ENCODE data around the gene CYTH4.

The CYTH4 gene

GRCh38 chr22:37351232-37351631 lies 68.9 kb downstream of the CYTH4 start:
- TF ChIP-seq CTCF (IDR thresholded peaks at IDR 0.05; ENCODE audit: extremely low read depth, missing control alignments): no peak
- DNase-seq (ENCODE audit: low spot score): no peak

GRCh38 chr22:37352481-37352880 lies 70.2 kb downstream of the CYTH4 start:
- TF ChIP-seq CTCF (IDR thresholded peaks at IDR 0.05; ENCODE audit: extremely low read depth, missing control alignments): no peak
- DNase-seq (ENCODE audit: low spot score): no peak

GRCh38 chr22:37353839-37354238 lies 71.5 kb downstream of the CYTH4 start:
- no peak for TF ChIP-seq CTCF (IDR thresholded peaks at IDR 0.05; ENCODE audit: extremely low read depth, missing control alignments)
- no peak for DNase-seq (ENCODE audit: low spot score)

GRCh38 chr22:37354261-37354660 lies 72.0 kb downstream of the CYTH4 start:
- no peak for TF ChIP-seq CTCF (IDR thresholded peaks at IDR 0.05; ENCODE audit: extremely low read depth, missing control alignments)
- DNase-seq (ENCODE audit: low spot score): no peak

- DNase-seq (ENCODE audit: low spot score): no peak
- TF ChIP-seq CTCF (IDR thresholded peaks at IDR 0.05; ENCODE audit: extremely low read depth, missing control alignments): no peak
These were observed 72.4 kb downstream of the CYTH4 start for GRCh38 chr22:37354670-37355069.

GRCh38 chr22:37355174-37355573 lies 72.9 kb downstream of the CYTH4 start:
- no peak for TF ChIP-seq CTCF (IDR thresholded peaks at IDR 0.05; ENCODE audit: extremely low read depth, missing control alignments)

GRCh38 chr22:37356922-37357321 lies 74.6 kb downstream of the CYTH4 start:
- no peak for DNase-seq (ENCODE audit: low spot score)
- TF ChIP-seq CTCF (IDR thresholded peaks at IDR 0.05; ENCODE audit: extremely low read depth, missing control alignments): no peak

More at GRCh38 chr22:37355174-37355573, 72.9 kb downstream of the CYTH4 start:
- DNase-seq (ENCODE audit: low spot score): no peak
